22Rv1 (cell line): Measurements from ENCODE around the gene SGCB.

Experiments used
- CTCF ChIP-seq: fragments of 450-650 bp; IDR thresholded peaks from 2 replicates; pipeline ENCODE4 v1.5.1; 2017; ENCODE audit warnings: mild to moderate bottlenecking
- ZFX ChIP-seq: fragments of 450-650 bp; IDR thresholded peaks from 2 replicates; pipeline ENCODE4 v1.6.1; 2017; ENCODE audit warnings: antibody characterized with exemption, borderline replicate concordance

- TF ChIP-seq CTCF (no peak), ZFX (no peak)
Measured at GRCh38 chr4:52012651-52013050, 25.4 kb downstream of the SGCB start.
